SK-N-SH (cell line): ENCODE measurements around the gene PHAF1.
A peak's percentile ranks its signal among the peaks of the same experiment; 100 is the strongest.

Experiments used
- CHD2 ChIP-seq: fragments of 150-350 bp; IDR thresholded peaks from 2 replicates; pipeline ENCODE4 v1.6.1; 2018; ENCODE audit warnings: low read length; ENCODE audit not compliant: partially characterized antibody
- CTCF ChIP-seq: fragments of 200-600 bp; sonication (generic); IDR thresholded peaks from 2 replicates; pipeline ENCODE4 v1.6.1; 2017; ENCODE audit warnings: antibody characterized with exemption, mild to moderate bottlenecking, moderate library complexity
- EP300 ChIP-seq, 2 experiments: IDR thresholded peaks; 2 replicates each; pipeline versions ENCODE4 v1.4.0 to v1.6.1; 2012; ENCODE audit warnings: borderline replicate concordance in 1 of 2, low read depth in 1 of 2, low read length in 1 of 2
- GATA2 ChIP-seq: sonication (generic); formaldehyde crosslinking; IDR thresholded peaks from 2 replicates; pipeline ENCODE4 v1.5.0; 2020; ENCODE audit warnings: mild to moderate bottlenecking, missing genetic modification reagents
- POLR2AphosphoS5 ChIP-seq: IDR thresholded peaks from 2 replicates; pipeline ENCODE4 v1.6.1; 2012; ENCODE audit warnings: low read depth, low read length
- REST ChIP-seq: IDR thresholded peaks from 2 replicates; pipeline ENCODE4 v1.6.1; 2012; ENCODE audit warnings: mild to moderate bottlenecking, low read depth, low read length, moderate library complexity
- RFX5 ChIP-seq: IDR thresholded peaks from 2 replicates; pipeline ENCODE4 v1.6.1; 2012; ENCODE audit warnings: mild to moderate bottlenecking, improper control_type of control experiment, low read length
- RXRA ChIP-seq: IDR thresholded peaks from 2 replicates; pipeline ENCODE4 v1.4.0; 2012; ENCODE audit warnings: low read depth, mild to moderate bottlenecking, borderline replicate concordance
- YY1 ChIP-seq: IDR thresholded peaks from 2 replicates; pipeline ENCODE4 v1.4.0; 2012; ENCODE audit warnings: low read depth, mild to moderate bottlenecking
- TF ChIP-seq, protein P1 (sequence below): IDR thresholded peaks from 2 replicates; pipeline ENCODE4 v1.4.0; 2012; ENCODE audit warnings: low read depth

DNA sequence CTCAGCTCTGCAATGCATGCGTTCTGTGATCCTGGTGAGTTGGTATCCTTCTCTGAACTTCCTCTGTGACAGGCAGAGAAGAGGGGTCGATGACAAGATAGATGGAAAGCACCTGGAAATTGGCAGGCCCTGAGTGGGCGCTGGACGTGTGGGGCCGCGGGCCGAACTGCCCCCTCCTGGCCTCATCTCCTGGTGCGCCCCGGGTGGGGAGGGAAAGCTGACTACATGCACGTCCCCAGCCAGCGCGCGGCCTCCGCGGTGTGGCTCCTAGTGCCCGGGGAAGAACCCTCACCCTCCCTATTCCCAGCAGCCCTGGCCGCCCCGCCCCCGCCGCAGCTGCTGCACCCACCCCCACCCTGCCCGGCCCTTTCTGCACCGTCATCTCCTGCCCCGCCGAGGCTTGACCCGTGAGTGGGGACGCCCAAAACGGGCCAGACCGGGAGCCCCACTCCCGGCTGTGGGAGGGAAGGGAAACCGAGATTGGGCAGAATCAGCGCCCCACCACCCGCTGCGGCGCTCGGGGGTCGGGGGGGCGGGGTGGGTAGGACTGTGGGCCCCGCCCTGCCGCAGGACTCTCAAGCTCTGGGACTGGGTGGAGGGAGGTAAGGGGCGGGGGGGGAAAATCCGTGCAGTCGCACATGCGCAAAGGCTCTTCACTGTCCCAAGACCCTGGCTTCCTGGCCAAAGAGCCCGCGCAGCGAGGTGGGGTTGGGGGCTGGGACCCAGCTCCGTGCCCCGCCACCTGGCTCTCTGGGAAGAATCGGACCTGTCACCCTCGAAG, 60.6 kb downstream of the PHAF1 start, which contains the start of gene NOL3:
- no peak for TF ChIP-seq RFX5
- TF ChIP-seq YY1: no peak
- no peak for TF ChIP-seq CTCF
- TF ChIP-seq GATA2 (CRISPR knock-in tag): no peak
- TF ChIP-seq RXRA: no peak
- no peak for TF ChIP-seq REST
- TF ChIP-seq, protein P1, sequence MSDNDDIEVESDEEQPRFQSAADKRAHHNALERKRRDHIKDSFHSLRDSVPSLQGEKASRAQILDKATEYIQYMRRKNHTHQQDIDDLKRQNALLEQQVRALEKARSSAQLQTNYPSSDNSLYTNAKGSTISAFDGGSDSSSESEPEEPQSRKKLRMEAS: peak; percentile 17; the same call in 1 of the 2 replicates
- peak; percentile 39; the same call in 1 of the 2 replicates for TF ChIP-seq POLR2AphosphoS5
- TF ChIP-seq EP300 (IDR thresholded peaks at IDR 0.05; ENCODE audit: borderline replicate concordance in 1 of 2, low read depth in 1 of 2, low read length in 1 of 2): peak in 1 of 2 experiments; percentile 27; a peak in 1 of 4 replicates
- TF ChIP-seq CHD2: peak; percentile 20
